Thyroid gland (tissue), 4 donors: ENCODE results near the gene FIBCD1.

ENCODE experiments used
- CTCF ChIP-seq, 6 experiments: fragments of 200-600 bp in 3 of 6; fragments of 450-650 bp in 3 of 6; sonication (generic) in 3 of 6; IDR thresholded peaks; one replicate each; pipeline ENCODE4 v1.5.1; 2016 to 2019; ENCODE audit warnings: antibody characterized with exemption in 6 of 6, mild to moderate bottlenecking in 2 of 6, inconsistent platforms in 1 of 6, moderate library complexity in 1 of 6
- POLR2A ChIP-seq, 2 donors: fragments of 450-650 bp; IDR thresholded peaks; one replicate each; pipeline ENCODE4 v1.6.1; 2017; ENCODE audit warnings: antibody characterized with exemption in 2 of 2, mild to moderate bottlenecking in 2 of 2, moderate library complexity in 1 of 2

GRCh38 chr9:130962418-130963316 is 23.6 kb upstream of the FIBCD1 start:
- no peak for TF ChIP-seq CTCF (IDR thresholded peaks at IDR 0.05)
- TF ChIP-seq POLR2A (IDR thresholded peaks at IDR 0.05) = no peak
